Renal cortical epithelial cell (primary cell): ENCODE data around the gene IGFLR1. TPM values are rescaled to one million over a fixed set of nuclear protein-coding genes. Genes with fewer than 3 reads are reported as not detected.
"Not testable (repeated sequence)": the region's sequence is repeated elsewhere in the genome, so short reads cannot be mapped to it uniquely, and the experiment has no call there.

Experiments used
- DNase-seq: peaks from one replicate; pipeline ENCODE4 v3.0.0-alpha.2; 2011; ENCODE audit warnings: low read depth
- total RNA-seq: library from RNA; depleted of rRNA; stranded (reverse); fragments of >200 nt; gene quantifications from 2 replicates; pipeline ENCODE4 v1.2.3, GENCODE V29; 2014

IGFLR1 gene
- total RNA-seq, 1 donor from 2014 or later: 1.8 TPM

GRCh38 chr19:35777086-35777841 lies 35.0 kb upstream of the IGFLR1 start:
- no peak for DNase-seq

- no peak for DNase-seq
Measured at GRCh38 chr19:35776102-35776788, 34.0 kb upstream of the IGFLR1 start.

GRCh38 chr19:35775298-35776101 lies 33.2 kb upstream of the IGFLR1 start, which contains the start of gene ARHGAP33:
ARHGAP33 (plus strand) TSS chr19:35775564; CDS start chr19:35775659, 95 bp downstream.
- peak; percentile 87 for DNase-seq

- no peak for DNase-seq
Measured at GRCh38 chr19:35775046-35775297, 32.7 kb upstream of the IGFLR1 start.

GRCh38 chr19:35774274-35775045 lies 32.2 kb upstream of the IGFLR1 start:
- DNase-seq: no peak

- DNase-seq: peak; percentile 92
Measured at GRCh38 chr19:35773020-35773806, 31.0 kb upstream of the IGFLR1 start.

GRCh38 chr19:35772362-35772761 lies 30.1 kb upstream of the IGFLR1 start:
- not testable (repeated sequence) for DNase-seq

- no peak for DNase-seq
Measured at GRCh38 chr19:35768082-35768421, 25.8 kb upstream of the IGFLR1 start.

- DNase-seq: peak; percentile 42
Measured at GRCh38 chr19:35767288-35768081, 25.2 kb upstream of the IGFLR1 start.

GRCh38 chr19:35766571-35767104 lies 24.4 kb upstream of the IGFLR1 start:
- no peak for DNase-seq

GRCh38 chr19:35764432-35765315 lies 22.4 kb upstream of the IGFLR1 start:
- DNase-seq: no peak

GRCh38 chr19:35760711-35761349 lies 18.6 kb upstream of the IGFLR1 start:
- peak; percentile 58 for DNase-seq

- DNase-seq: no peak
Measured at GRCh38 chr19:35759697-35760096, 17.4 kb upstream of the IGFLR1 start.

- peak; percentile 99 for DNase-seq
Measured at GRCh38 chr19:35757749-35758608, 15.7 kb upstream of the IGFLR1 start, which contains the start of gene PROSER3. PROSER3 (plus strand) TSS chr19:35758176; CDS start chr19:35758216, 40 bp downstream.

- no peak for DNase-seq
Measured at GRCh38 chr19:35757231-35757748, 15.0 kb upstream of the IGFLR1 start.

- DNase-seq: no peak
Measured at GRCh38 chr19:35756377-35757230, 14.4 kb upstream of the IGFLR1 start, which contains the start of gene HSPB6. HSPB6 (minus strand) TSS chr19:35757029; CDS start chr19:35757008, 21 bp downstream.
